HepG2 (cell line): ENCODE measurements around the gene WWC1. TPM values are rescaled to one million over a fixed set of nuclear protein-coding genes. Genes with fewer than 3 reads are reported as not detected.

Source experiments
- ATAC-seq: fragments of 200-7000 bp; cut with Tn5 transposase; 3 replicates; pipeline ENCODE4 v1.9.1; 2020; ENCODE audit warnings: mild to moderate bottlenecking, moderate library complexity
- BruUV-seq: library from RNA; stranded (reverse); fragments of 400-500 nt; replicated peaks from 2 replicates; lab custom pipeline; 2021; lab: Mats Ljungman, UMichigan
- CTCF ChIA-PET: fragments of 300-600 bp; formaldehyde crosslinking; extraction: SDS; loops from one replicate; lab custom pipeline; 2021; ENCODE audit warnings: low total read pairs, inconsistent platforms, low intra/inter-chr PET ratio; lab: Yijun Ruan, JAX
- POLR2A ChIA-PET: fragments of 350-600 bp; sonication (Branson Sonifier 250); formaldehyde crosslinking; loops from one replicate; lab custom pipeline; 2020; ENCODE audit warnings: antibody characterized with exemption, inconsistent platforms; lab: Yijun Ruan, JAX
- DNase-seq: peaks from one replicate; pipeline ENCODE4 v3.0.0-alpha.2; 2015; ENCODE audit warnings: low spot score
- FAIRE-seq: peaks from 3 replicates; lab custom pipeline; 2011; peaks lifted over from hg19 to GRCh38; lab: Jason Lieb, UNC
- H2AFZ ChIP-seq: one replicate; pipeline ENCODE4 v1.6.1; 2011; ENCODE audit warnings: low read length, inconsistent platforms
- H3K27ac ChIP-seq: fragments of 300-600 bp; 3 replicates; pipeline ENCODE4 v1.8.0; 2011; ENCODE audit warnings: mixed run types, mild to moderate bottlenecking, mixed read lengths, low read length, inconsistent platforms; ENCODE audit not compliant: insufficient read depth; ENCODE audit errors: extremely low read length
- H3K27me3 ChIP-seq, 2 experiments: fragments of 200-600 bp in 1 of 2; 2 replicates in 1 of 2; 3 replicates in 1 of 2; pipeline versions ENCODE4 v1.6.0 to v1.8.0; 2011; ENCODE audit warnings: low read length in 2 of 2, mild to moderate bottlenecking in 2 of 2, moderate library complexity in 2 of 2, inconsistent platforms in 1 of 2; ENCODE audit not compliant: insufficient read depth in 2 of 2, control insufficient read depth in 1 of 2
- H3K36me3 ChIP-seq, 2 experiments: fragments of 200-600 bp in 1 of 2; replicated peaks in 1 of 2; 2 replicates in 1 of 2; 3 replicates in 1 of 2; pipeline versions ENCODE4 v1.5.1 to v1.8.0; 2011; ENCODE audit warnings: low read length in 2 of 2, inconsistent platforms in 1 of 2; ENCODE audit not compliant: insufficient read depth in 2 of 2, control insufficient read depth in 1 of 2
- H3K4me1 ChIP-seq: 2 replicates; pipeline ENCODE4 v1.5.1; 2012; ENCODE audit warnings: low read length, inconsistent platforms; ENCODE audit not compliant: insufficient read depth
- H3K4me2 ChIP-seq: 2 replicates; pipeline ENCODE4 v1.6.0; 2011; ENCODE audit warnings: low read depth, low read length, inconsistent platforms
- H3K4me3 ChIP-seq, 3 experiments: fragments of 200-600 bp in 1 of 3; sonication (generic), shearing (Covaris generic) in 1 of 3; replicated peaks in 1 of 3; 2 replicates each; pipeline ENCODE4 v1.5.1; 2011 to 2016; ENCODE audit warnings: low read length in 3 of 3, inconsistent platforms in 2 of 3, low read depth in 2 of 3, mild to moderate bottlenecking in 2 of 3, control low read depth in 1 of 3, mixed read lengths in 1 of 3; ENCODE audit not compliant: insufficient read depth in 1 of 3
- H3K79me2 ChIP-seq: one replicate; pipeline ENCODE4 v1.6.1; 2011; ENCODE audit warnings: low read length, inconsistent platforms; ENCODE audit not compliant: insufficient read depth
- H3K9ac ChIP-seq: 2 replicates; pipeline ENCODE4 v1.6.0; 2011; ENCODE audit warnings: mild to moderate bottlenecking, low read depth, low read length, inconsistent platforms; ENCODE audit not compliant: insufficient read depth
- H3K9me3 ChIP-seq: 2 replicates; pipeline ENCODE4 v1.5.1; 2012; ENCODE audit warnings: mild to moderate bottlenecking, low read length
- H4K20me1 ChIP-seq: 2 replicates; pipeline ENCODE4 v1.6.0; 2011; ENCODE audit warnings: inconsistent platforms, mild to moderate bottlenecking, low read length, moderate library complexity; ENCODE audit not compliant: insufficient read depth
- ATRX ChIP-seq: sonication (generic); formaldehyde crosslinking; IDR thresholded peaks from 2 replicates; pipeline ENCODE4 v1.4.0; 2020; ENCODE audit warnings: missing genetic modification reagents, borderline replicate concordance
- EHMT2 ChIP-seq: fragments of 200-600 bp; sonication (generic); IDR thresholded peaks from 2 replicates; pipeline ENCODE4 v1.7.0; 2017; ENCODE audit warnings: antibody characterized with exemption, low read depth, low read length, borderline replicate concordance
- ETV6 ChIP-seq: sonication (generic); formaldehyde crosslinking; conservative IDR thresholded peaks from 2 replicates; pipeline ENCODE4 v1.4.0; 2020; ENCODE audit warnings: missing genetic modification reagents
- GRHL1 ChIP-seq: sonication (generic); formaldehyde crosslinking; conservative IDR thresholded peaks from 2 replicates; pipeline ENCODE4 v1.8.0; 2022; ENCODE audit warnings: missing genetic modification reagents
- ZBTB7B ChIP-seq: sonication (generic); formaldehyde crosslinking; IDR thresholded peaks from 2 replicates; pipeline ENCODE4 v1.4.0; 2020; ENCODE audit warnings: missing genetic modification reagents
- ZNF335 ChIP-seq: sonication (generic); formaldehyde crosslinking; IDR thresholded peaks from 2 replicates; pipeline ENCODE4 v1.4.0; 2020; ENCODE audit warnings: missing genetic modification reagents
- ZNF710 ChIP-seq: sonication (generic); formaldehyde crosslinking; IDR thresholded peaks from 2 replicates; pipeline ENCODE4 v1.5.0; 2020; ENCODE audit warnings: mild to moderate bottlenecking, missing genetic modification reagents, borderline replicate concordance
- ZNF879 ChIP-seq: sonication (generic); formaldehyde crosslinking; IDR thresholded peaks from 2 replicates; pipeline ENCODE4 v1.8.1; 2023; ENCODE audit warnings: missing genetic modification reagents
- WGBS: methylation state at CpG from one replicate; pipeline ENCODE4 v1.1.6; 2017; ENCODE audit warnings: low lambda C conversion rate; 5-methylcytosine and 5-hydroxymethylcytosine counted together
- in situ Hi-C: cut with HindIII; loops from 2 replicates; pipeline ENCODE4 v1.10.0; 2017; ENCODE audit warnings: low pct_unique_long_range_greater_than_20kb; ENCODE audit not compliant: extremely low pct_ligation_motif_present
- intact Hi-C: fragments of 100-400 bp; cut with micrococcal nuclease; formaldehyde crosslinking; loops from one replicate; pipeline ENCODE4 v1.10.0; 2022; ENCODE audit not compliant: unreplicated experiment
- polyA plus RNA-seq, 8 experiments: library from polyadenylated mRNA; depleted of rRNA in 3 of 8; stranded (reverse) in 7 of 8; unstranded in 1 of 8; fragments of >200 nt; fragmentation: Illumina TruSeq in 4 of 8; extraction: Trizol in 4 of 8; gene quantifications; 2 replicates each; pipeline versions ENCODE4 v1.2.1 to v1.2.3, GENCODE V29; 2011 to 2016; ENCODE audit warnings: low read depth in 4 of 8, missing spikeins in 1 of 8, mixed read lengths in 1 of 8; ENCODE audit not compliant: insufficient read depth in 1 of 8
- total RNA-seq, 5 experiments: library from RNA; depleted of rRNA; stranded (reverse); fragments of >200 nt; fragmentation: Illumina TruSeq; extraction: Trizol; gene quantifications; 2 replicates each; pipeline ENCODE4 v1.2.3, GENCODE V29; 2016; ENCODE audit warnings: low read depth in 1 of 5

WWC1 gene
- total and polyA plus RNA-seq, 2 of the 13 experiments (the other 11 are each of a cell fraction or from before 2014, with no cell fraction given) = 8.3 to 17.9 TPM

GRCh38 chr5:168494057-168494555 lies 202.7 kb downstream of the WWC1 start:
- WGBS = 95% methylated on average over 5 of the region's 5 CpGs
- Histone ChIP-seq H3K36me3 (peaks cover 27 to 82% of the 10 kb centered on the region in 2 experiments), H3K4me3 (no peak overlapping the region), H4K20me1 (no peaks in the 10 kb centered on the region; the same call in 1 of the 2 replicates), H3K4me1 (no peaks in the 10 kb centered on the region), H3K9me3 (no peaks in the 10 kb centered on the region), H3K79me2 (peaks cover 9% of the 10 kb centered on the region), H3K4me2 (no peak overlapping the region), H3K27me3 (no peaks in the 10 kb centered on the region), H3K9ac (no peak overlapping the region), H2AFZ (no peak overlapping the region), H3K27ac (no peak overlapping the region)
- ChIA-PET CTCF (interaction anchor here (0.7 kb wide), 1 partner anchor 82 kb away, joined by 3 read pairs; no protein-coding TSS in a partner anchor), POLR2A (no interaction called here)
- no peak for DNase-seq
- intact Hi-C loops = no loop called here
- no peak for ATAC-seq
- in situ Hi-C loops = no loop called here
- BruUV-seq = TSS peak; percentile 13
- TF ChIP-seq ZNF879 (CRISPR knock-in tag) (no peak), GRHL1 (CRISPR knock-in tag) (no peak), EHMT2 (no peak), ZBTB7B (CRISPR knock-in tag) (no peak), ATRX (no peak), ZNF710 (CRISPR knock-in tag) (no peak), ZNF335 (CRISPR knock-in tag) (no peak), ETV6 (no peak)
- FAIRE-seq = no peak
